AG04449 (cell line): ENCODE measurements around the gene MZB1.
"Not testable (repeated sequence)": the region's sequence is repeated elsewhere in the genome, so short reads cannot be mapped to it uniquely, and the experiment has no call there.

Experiments used
- CTCF ChIA-PET: fragments of 350-600 bp; formaldehyde crosslinking; extraction: SDS; loops from one replicate; lab custom pipeline; 2021; ENCODE audit warnings: antibody characterized with exemption; lab: Yijun Ruan, JAX
- POLR2A ChIA-PET: fragments of 400-600, 350-600 bp; formaldehyde crosslinking; extraction: SDS; loops from one replicate; lab custom pipeline; 2020; ENCODE audit warnings: antibody characterized with exemption, inconsistent platforms; lab: Yijun Ruan, JAX
- DNase-seq: peaks from one replicate; pipeline ENCODE4 v3.0.0-alpha.2; 2010; ENCODE audit warnings: low read depth, low spot score
- H3K4me3 ChIP-seq: 2 replicates; pipeline ENCODE4 v1.5.1; 2011; ENCODE audit warnings: low read depth, mild to moderate bottlenecking, control low read depth, low read length
- TF ChIP-seq, protein P1 (sequence below): IDR thresholded peaks from one replicate; pipeline ENCODE4 v1.5.1; 2011; ENCODE audit warnings: mild to moderate bottlenecking, moderate library complexity, low read length, control low read depth, inconsistent platforms; ENCODE audit not compliant: insufficient read depth; ENCODE audit errors: missing control alignments

The MZB1 gene

DNA sequence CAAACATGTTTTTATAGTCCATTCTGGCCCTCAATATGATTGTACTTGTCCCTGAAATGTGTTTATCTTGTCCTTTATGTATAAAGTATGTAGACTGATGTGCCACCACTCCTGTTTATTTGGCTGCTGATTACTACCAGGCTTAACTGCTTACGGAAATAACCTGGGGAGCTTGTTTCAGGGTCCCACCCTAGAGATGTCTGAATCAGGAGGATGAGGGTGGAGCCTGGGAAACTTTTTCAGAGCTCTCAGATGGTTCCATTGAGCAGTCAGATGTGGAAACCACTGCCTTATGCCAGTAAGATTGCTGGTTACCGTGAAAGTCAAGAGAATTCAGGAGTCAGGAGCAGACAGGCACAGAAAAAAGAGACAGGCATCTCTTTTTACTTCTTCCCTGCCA is 25.8 kb downstream of the MZB1 start:
- CTCF ChIA-PET = no interaction called here
- POLR2A ChIA-PET = no interaction called here
- TF ChIP-seq, protein P1, sequence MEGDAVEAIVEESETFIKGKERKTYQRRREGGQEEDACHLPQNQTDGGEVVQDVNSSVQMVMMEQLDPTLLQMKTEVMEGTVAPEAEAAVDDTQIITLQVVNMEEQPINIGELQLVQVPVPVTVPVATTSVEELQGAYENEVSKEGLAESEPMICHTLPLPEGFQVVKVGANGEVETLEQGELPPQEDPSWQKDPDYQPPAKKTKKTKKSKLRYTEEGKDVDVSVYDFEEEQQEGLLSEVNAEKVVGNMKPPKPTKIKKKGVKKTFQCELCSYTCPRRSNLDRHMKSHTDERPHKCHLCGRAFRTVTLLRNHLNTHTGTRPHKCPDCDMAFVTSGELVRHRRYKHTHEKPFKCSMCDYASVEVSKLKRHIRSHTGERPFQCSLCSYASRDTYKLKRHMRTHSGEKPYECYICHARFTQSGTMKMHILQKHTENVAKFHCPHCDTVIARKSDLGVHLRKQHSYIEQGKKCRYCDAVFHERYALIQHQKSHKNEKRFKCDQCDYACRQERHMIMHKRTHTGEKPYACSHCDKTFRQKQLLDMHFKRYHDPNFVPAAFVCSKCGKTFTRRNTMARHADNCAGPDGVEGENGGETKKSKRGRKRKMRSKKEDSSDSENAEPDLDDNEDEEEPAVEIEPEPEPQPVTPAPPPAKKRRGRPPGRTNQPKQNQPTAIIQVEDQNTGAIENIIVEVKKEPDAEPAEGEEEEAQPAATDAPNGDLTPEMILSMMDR = no peak
- no peak overlapping the region for H3K4me3 ChIP-seq
- DNase-seq = no peak

GRCh38 chr5:139361835-139362429 is 27.8 kb downstream of the MZB1 start:
- ChIA-PET CTCF (interaction anchor here (0.7 to 0.8 kb wide), 2 partner anchors 9 to 47 kb away, joined by 3 to 4 read pairs; no protein-coding TSS in a partner anchor), POLR2A (no interaction called here)
- no peak for DNase-seq
- no peak overlapping the region for H3K4me3 ChIP-seq
- TF ChIP-seq, protein P1 = no peak

DNA sequence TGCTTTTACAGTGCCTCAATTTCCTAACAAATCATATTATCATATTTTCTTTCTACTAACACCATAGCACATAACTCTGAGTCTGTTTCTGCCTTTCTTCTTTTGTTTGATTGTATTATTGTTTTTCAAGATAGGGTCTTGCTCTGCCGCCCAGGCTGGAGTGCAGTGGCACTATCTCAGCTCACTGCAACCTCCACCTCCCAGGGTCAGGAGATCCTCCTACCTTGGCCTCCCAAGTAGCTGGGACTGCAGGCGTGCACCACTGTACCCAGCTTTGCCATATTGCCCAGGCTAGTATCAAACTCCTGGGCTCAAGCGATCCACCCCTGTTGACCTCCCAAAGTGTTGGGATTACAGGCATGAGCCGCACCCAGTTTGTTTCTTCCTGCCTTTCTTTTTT is 29.3 kb downstream of the MZB1 start:
- no peak overlapping the region for H3K4me3 ChIP-seq
- ChIA-PET CTCF (interaction anchor here (0.7 to 1.2 kb wide), 2 partner anchors 19 to 42 kb away, joined by 3 to 4 read pairs; partner anchors contain the start of gene PAIP2), POLR2A (no interaction called here)
- no peak for DNase-seq
- TF ChIP-seq, protein P1 = no peak

- ChIA-PET CTCF (interaction anchor here (1.0 to 1.8 kb wide), 2 partner anchors 9 to 16 kb away, joined by 3 to 5 read pairs; no protein-coding TSS in a partner anchor), POLR2A (no interaction called here)
- no peak for DNase-seq
- TF ChIP-seq, protein P1 = no peak
- H3K4me3 ChIP-seq = no peak overlapping the region
Observed at GRCh38 chr5:139358064-139358463, 31.6 kb downstream of the MZB1 start.

DNA sequence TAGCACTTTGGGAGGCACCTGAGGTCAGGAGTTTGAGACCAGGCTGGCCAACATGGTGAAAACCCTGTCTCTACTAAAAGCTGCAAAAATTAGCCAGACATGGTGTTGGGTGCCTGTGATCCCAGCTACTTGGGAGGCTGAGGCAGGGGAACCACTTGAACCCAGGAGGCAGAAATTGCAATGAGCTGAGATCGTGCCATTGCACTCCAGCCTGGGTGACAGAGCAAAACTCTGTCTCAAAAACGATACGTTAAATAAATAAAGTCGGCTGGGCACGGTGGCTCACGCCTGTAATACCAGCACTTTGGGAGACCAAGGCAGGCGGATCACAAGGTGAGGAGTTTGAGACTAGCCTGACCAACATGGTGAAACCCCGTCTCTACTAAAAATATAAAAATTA is 33.8 kb downstream of the MZB1 start:
- H3K4me3 ChIP-seq, DNase-seq, CTCF ChIA-PET: not testable (repeated sequence)
- POLR2A ChIA-PET = interaction anchor here (0.9 kb wide), 1 partner anchor 14 kb away, joined by 3 read pairs; the partner anchor contains the start of gene PAIP2

- no peak overlapping the region for H3K4me3 ChIP-seq
- no peak for DNase-seq
- POLR2A ChIA-PET = no interaction called here
- CTCF ChIA-PET = interaction anchor here (0.6 to 1.0 kb wide), 4 partner anchors 12 to 31 kb away, joined by 3 to 5 read pairs (median 4); partner anchors contain the start of gene PAIP2
- TF ChIP-seq, protein P1 = no peak
Observed at GRCh38 chr5:139354186-139354585, 35.5 kb downstream of the MZB1 start.

DNA sequence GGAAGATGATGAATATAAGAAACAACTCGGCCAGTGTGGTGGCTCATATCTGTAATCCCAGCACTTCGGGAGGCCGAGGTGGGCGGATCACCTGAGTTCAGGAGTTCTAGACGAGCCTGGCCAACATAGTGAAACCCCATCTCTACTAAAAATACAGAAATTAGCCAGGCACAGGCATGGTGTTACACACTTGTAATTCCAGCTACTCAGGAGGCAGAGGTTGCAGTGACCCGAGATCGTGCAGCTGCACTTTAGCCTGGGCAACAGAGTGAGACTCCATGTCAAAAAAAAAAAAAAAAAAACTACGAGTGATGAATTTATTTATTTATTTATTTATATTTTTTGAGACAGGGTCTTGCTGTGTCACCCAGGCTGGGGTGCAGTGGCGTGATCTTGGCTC is 41.9 kb downstream of the MZB1 start:
- DNase-seq, H3K4me3 ChIP-seq, CTCF ChIA-PET, POLR2A ChIA-PET: not testable (repeated sequence)

GRCh38 chr5:139345442-139345841 is 44.3 kb downstream of the MZB1 start:
- POLR2A ChIA-PET, H3K4me3 ChIP-seq, DNase-seq: not testable (repeated sequence)
- CTCF ChIA-PET = interaction anchor here (1.4 kb wide), 1 partner anchor 168 kb away, joined by 4 read pairs; no protein-coding TSS in a partner anchor
